ENCODE data around the gene HTR1D.

The HTR1D gene

DNA sequence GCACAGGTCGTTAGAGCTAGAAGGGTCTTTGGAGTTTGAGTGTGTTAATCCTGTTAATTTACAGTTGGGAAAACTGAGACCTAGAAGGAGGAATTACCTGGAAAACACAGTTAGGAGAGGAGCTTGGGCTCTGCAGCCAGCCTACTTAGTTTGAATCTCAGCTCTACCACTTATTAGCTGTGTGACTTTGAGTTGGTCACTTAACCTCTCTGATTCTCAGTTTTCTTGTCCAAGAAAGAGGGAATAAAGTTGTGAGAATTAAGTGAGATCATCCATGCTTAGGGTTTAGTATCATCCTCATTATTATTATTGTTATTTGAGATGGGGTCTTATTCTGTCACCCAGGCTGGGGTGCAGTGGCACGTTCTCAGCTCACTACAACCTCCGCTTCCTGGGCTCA is 5.4 kb upstream of the HTR1D start:
- no peak for DNase-seq
- intact Hi-C loops (cut with DNase I; ENCODE audit: low total_unique reads) = no loop called here
- Histone ChIP-seq H3K4me3 (no peak overlapping the region), H3K27ac (no peak overlapping the region), H3K9me3 (no peaks in the 10 kb centered on the region), H3K27me3 (peaks cover 0 to 48% of the 10 kb centered on the region in 2 donors), H3K36me3 (no peaks in the 10 kb centered on the region), H3K4me1 (peaks cover 0 to 5% (median under 1%) of the 10 kb centered on the region in 4 donors)
- TF ChIP-seq, protein P1, sequence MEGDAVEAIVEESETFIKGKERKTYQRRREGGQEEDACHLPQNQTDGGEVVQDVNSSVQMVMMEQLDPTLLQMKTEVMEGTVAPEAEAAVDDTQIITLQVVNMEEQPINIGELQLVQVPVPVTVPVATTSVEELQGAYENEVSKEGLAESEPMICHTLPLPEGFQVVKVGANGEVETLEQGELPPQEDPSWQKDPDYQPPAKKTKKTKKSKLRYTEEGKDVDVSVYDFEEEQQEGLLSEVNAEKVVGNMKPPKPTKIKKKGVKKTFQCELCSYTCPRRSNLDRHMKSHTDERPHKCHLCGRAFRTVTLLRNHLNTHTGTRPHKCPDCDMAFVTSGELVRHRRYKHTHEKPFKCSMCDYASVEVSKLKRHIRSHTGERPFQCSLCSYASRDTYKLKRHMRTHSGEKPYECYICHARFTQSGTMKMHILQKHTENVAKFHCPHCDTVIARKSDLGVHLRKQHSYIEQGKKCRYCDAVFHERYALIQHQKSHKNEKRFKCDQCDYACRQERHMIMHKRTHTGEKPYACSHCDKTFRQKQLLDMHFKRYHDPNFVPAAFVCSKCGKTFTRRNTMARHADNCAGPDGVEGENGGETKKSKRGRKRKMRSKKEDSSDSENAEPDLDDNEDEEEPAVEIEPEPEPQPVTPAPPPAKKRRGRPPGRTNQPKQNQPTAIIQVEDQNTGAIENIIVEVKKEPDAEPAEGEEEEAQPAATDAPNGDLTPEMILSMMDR (IDR thresholded peaks at IDR 0.05) = no peak

DNA sequence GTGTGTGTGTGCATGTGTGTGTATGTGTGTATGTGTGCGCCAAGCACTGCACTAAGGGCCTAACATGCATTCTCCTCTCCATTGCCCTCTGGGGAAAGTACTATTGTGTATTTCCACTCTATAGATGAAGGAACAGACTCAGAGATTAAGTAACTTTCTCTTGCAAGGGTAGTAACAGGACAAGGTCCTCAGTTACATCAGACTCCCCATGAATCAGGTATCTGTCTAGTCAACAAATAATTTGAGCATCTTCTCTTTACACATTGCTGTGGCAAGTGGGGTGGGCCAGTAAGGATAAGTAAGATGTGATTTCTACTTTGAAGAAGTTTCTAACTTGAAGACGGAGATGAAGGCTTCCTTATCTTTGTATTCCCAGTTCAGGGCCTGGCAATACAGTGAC is 5.0 kb upstream of the HTR1D start:
- intact Hi-C loops (cut with DNase I; ENCODE audit: low total_unique reads) = no loop called here
- Histone ChIP-seq H3K36me3 (no peaks in the 10 kb centered on the region), H3K27ac (no peak overlapping the region), H3K9me3 (no peaks in the 10 kb centered on the region), H3K4me1 (peaks cover 0 to 9% (median 4%) of the 10 kb centered on the region in 4 donors), H3K4me3 (no peak overlapping the region), H3K27me3 (peaks cover 0 to 52% of the 10 kb centered on the region in 2 donors)
- TF ChIP-seq, protein P1 (IDR thresholded peaks at IDR 0.05) = no peak
- DNase-seq = no peak

DNA sequence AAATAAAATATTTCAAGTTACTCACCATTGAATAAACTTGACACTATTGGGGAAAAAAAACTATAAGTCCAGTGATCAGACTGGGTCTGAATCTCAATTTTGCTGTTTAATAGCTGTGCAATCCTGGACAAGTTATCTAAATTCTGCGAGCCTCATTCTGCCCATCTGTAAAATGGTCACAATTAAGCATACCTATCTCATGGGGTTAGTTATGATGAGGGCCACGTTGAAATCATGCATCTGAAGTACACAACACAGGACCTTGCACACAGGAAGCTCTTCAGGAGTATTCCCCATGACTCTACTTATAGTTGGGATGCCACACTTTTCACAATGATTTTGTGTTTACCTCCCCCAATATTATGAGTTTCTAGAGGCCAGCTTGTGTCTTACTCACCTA is 3.8 kb upstream of the HTR1D start:
- Histone ChIP-seq H3K9me3 (no peaks in the 10 kb centered on the region), H3K4me1 (peaks cover 0 to 18% (median 11%) of the 10 kb centered on the region in 4 donors), H3K27ac (no peak overlapping the region), H3K36me3 (no peaks in the 10 kb centered on the region), H3K4me3 (no peak overlapping the region), H3K27me3 (peaks cover 0 to 64% of the 10 kb centered on the region in 2 donors)
- no peak for DNase-seq
- intact Hi-C loops (cut with DNase I; ENCODE audit: low total_unique reads) = no loop called here
- TF ChIP-seq, protein P1 (IDR thresholded peaks at IDR 0.05) = no peak

DNA sequence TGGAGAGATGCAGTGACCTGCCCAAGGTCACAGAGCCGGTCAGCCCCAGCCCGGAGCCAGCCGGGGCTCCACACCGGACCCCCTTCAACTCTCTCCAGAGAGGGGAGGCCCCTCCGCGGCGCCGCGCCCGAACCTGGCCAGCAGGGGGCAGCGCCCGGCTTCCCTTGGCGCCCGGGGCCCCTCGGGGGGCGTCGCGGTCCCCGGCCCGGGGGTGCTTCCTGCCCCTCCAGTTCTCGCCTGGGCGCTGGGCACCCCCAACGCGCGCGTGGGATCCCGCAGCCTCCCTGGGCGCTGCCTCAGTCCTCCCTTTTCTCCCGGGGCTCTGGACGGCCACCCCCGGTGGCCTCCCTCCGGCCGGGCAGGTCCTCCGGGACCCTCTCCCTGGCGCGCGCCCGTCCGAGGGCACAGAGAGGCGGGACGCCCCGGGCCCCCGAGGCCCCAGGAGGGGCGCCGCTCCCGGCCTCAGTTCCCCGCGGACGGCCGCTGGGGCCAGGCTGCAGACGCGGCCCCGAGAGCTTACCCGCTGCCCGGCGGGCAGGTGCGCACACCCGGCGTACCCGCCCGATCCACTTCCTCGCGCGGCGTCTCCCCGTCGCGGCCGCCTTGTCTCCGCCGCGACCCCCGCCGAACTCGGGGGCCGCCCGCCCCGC is 406 bp downstream of the HTR1D start:
- H3K4me1 ChIP-seq = peaks cover 0 to 14% (median 11%) of the 10 kb centered on the region in 4 donors
- H3K27me3 ChIP-seq = peaks cover 0 to 70% of the 10 kb centered on the region in 2 donors
- no peak for DNase-seq
- intact Hi-C loops (cut with DNase I; ENCODE audit: low total_unique reads) = no loop called here
- peak overlapping the region; percentile 12 to 41 for H3K4me3 ChIP-seq
- no peak overlapping the region for H3K27ac ChIP-seq
- no peaks in the 10 kb centered on the region for H3K9me3 ChIP-seq
- H3K36me3 ChIP-seq = no peaks in the 10 kb centered on the region
- TF ChIP-seq, protein P1 (IDR thresholded peaks at IDR 0.05) = peak; percentile 16 to 18

DNA sequence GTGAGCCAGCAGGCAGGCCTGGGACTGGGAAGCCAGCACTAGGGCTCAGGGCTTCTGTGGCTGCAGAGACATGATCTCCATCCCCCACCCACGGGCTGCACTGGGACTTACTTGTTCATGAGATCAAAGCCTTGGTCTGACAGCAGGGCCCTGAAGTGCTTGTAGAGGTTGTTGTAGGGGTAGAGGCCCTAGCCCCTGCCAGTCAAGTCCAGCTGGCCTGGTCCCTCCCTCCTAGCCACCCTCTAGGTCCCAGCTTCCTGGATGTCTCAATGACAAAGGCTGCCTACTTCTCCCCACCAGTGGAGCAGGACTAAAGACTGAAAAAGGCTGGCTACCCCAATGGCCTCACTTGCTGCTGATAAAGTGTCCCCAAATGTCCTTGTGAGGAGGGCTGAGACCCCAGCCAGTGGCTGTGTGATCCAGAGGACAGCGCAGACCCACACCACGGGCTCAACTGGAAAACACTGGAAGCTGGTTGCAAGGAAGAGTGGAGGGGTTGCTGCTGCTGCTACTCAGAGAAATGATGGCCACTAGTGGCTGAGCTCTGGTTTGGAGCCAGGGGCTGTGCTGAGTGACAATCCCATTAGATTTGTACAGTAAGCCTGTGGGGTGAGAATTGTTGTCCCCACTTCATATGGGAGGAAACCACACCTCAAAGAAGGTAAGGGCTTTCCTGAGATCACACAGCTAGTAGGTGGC is 1.4 kb downstream of the HTR1D start:
- no peaks in the 10 kb centered on the region for H3K9me3 ChIP-seq
- no peak overlapping the region for H3K27ac ChIP-seq
- H3K27me3 ChIP-seq = peaks cover 0 to 73% of the 10 kb centered on the region in 2 donors
- intact Hi-C loops (cut with DNase I; ENCODE audit: low total_unique reads) = no loop called here
- no peak overlapping the region for H3K4me3 ChIP-seq
- peaks cover 0 to 14% (median 11%) of the 10 kb centered on the region in 4 donors for H3K4me1 ChIP-seq
- no peak for DNase-seq
- TF ChIP-seq, protein P1 (IDR thresholded peaks at IDR 0.05) = no peak
- no peaks in the 10 kb centered on the region for H3K36me3 ChIP-seq
